SK-N-SH treated with all-trans-retinoic acid at 6 μM for 48 hours (cell line): Measurements from ENCODE around the gene PSMC3IP.

Source experiments
- ATAC-seq: fragments of 200-7000 bp; cut with Tn5 transposase; 3 replicates; pipeline ENCODE4 v1.9.1; 2020; ENCODE audit warnings: mild to moderate bottlenecking, moderate library complexity
- ARNTL ChIP-seq: fragments of 450-650 bp; formaldehyde crosslinking; IDR thresholded peaks from 2 replicates; pipeline ENCODE4 v1.5.0; 2020; ENCODE audit warnings: low read depth, mild to moderate bottlenecking, moderate library complexity, borderline replicate concordance
- BACH2 ChIP-seq: fragments of 250-450 bp; sonication (Bioruptor Pico); IDR thresholded peaks from 2 replicates; pipeline ENCODE4 v1.9.0; 2021; ENCODE audit warnings: mild to moderate bottlenecking, borderline replicate concordance
- CSDC2 ChIP-seq: fragments of 250-450 bp; sonication (Bioruptor Pico); IDR thresholded peaks from 2 replicates; pipeline ENCODE4 v1.5.0; 2020; ENCODE audit warnings: mild to moderate bottlenecking, moderate library complexity
- ESRRG ChIP-seq: fragments of 250-450 bp; sonication (Bioruptor Pico); IDR thresholded peaks from 2 replicates; pipeline ENCODE4 v1.6.1; 2021; ENCODE audit warnings: mild to moderate bottlenecking
- GLIS3 ChIP-seq: fragments of 250-450 bp; sonication (Bioruptor Pico); IDR thresholded peaks from 2 replicates; pipeline ENCODE4 v1.5.0; 2020; ENCODE audit warnings: mild to moderate bottlenecking, moderate library complexity
- ISL1 ChIP-seq: fragments of 250-450 bp; sonication (Bioruptor Pico); IDR thresholded peaks from 2 replicates; pipeline ENCODE4 v2.1.2; 2022; ENCODE audit warnings: mild to moderate bottlenecking, moderate library complexity
- OSR1 ChIP-seq: fragments of 250-450 bp; sonication (Bioruptor Pico); IDR thresholded peaks from 2 replicates; pipeline ENCODE4 v1.8.0; 2022; ENCODE audit warnings: moderate library complexity, mild to moderate bottlenecking, inconsistent platforms
- PATZ1 ChIP-seq: fragments of 250-450 bp; sonication (Bioruptor Pico); IDR thresholded peaks from 2 replicates; pipeline ENCODE4 v1.8.0; 2020; ENCODE audit warnings: mild to moderate bottlenecking, moderate library complexity, borderline replicate concordance
- POU6F1 ChIP-seq: fragments of 250-450 bp; sonication (Bioruptor Pico); IDR thresholded peaks from 2 replicates; pipeline ENCODE4 v1.8.0; 2021; ENCODE audit warnings: low read depth, mild to moderate bottlenecking, moderate library complexity, borderline replicate concordance
- PPARA ChIP-seq: fragments of 250-450 bp; sonication (Bioruptor Pico); IDR thresholded peaks from 2 replicates; pipeline ENCODE4 v1.5.0; 2020; ENCODE audit warnings: mild to moderate bottlenecking, borderline replicate concordance
- RARB ChIP-seq: fragments of 250-450 bp; sonication (Bioruptor Pico); IDR thresholded peaks from 2 replicates; pipeline ENCODE4 v1.8.0; 2021; ENCODE audit warnings: mild to moderate bottlenecking, moderate library complexity
- SNAI2 ChIP-seq: fragments of 250-450 bp; sonication (Bioruptor Pico); IDR thresholded peaks from 2 replicates; pipeline ENCODE4 v1.5.0; 2020; ENCODE audit warnings: mild to moderate bottlenecking, moderate library complexity
- TCF4 ChIP-seq: fragments of 250-450 bp; sonication (Bioruptor Pico); IDR thresholded peaks from 2 replicates; pipeline ENCODE4 v1.8.0; 2021; ENCODE audit warnings: mild to moderate bottlenecking, moderate library complexity, borderline replicate concordance
- TOX ChIP-seq: fragments of 250-450 bp; sonication (Bioruptor Pico); IDR thresholded peaks from 2 replicates; pipeline ENCODE4 v1.8.0; 2021; ENCODE audit warnings: mild to moderate bottlenecking, moderate library complexity, borderline replicate concordance
- ZC3H10 ChIP-seq: fragments of 250-450 bp; sonication (Bioruptor Pico); IDR thresholded peaks from 2 replicates; pipeline ENCODE4 v1.5.1; 2021; ENCODE audit warnings: mild to moderate bottlenecking, moderate library complexity
- ZFP3 ChIP-seq: fragments of 250-450 bp; sonication (Bioruptor Pico); IDR thresholded peaks from 2 replicates; pipeline ENCODE4 v1.5.0; 2020; ENCODE audit warnings: mild to moderate bottlenecking, moderate library complexity
- ZFP30 ChIP-seq: fragments of 450-650 bp; formaldehyde crosslinking; IDR thresholded peaks from 2 replicates; pipeline ENCODE4 v1.5.0; 2022; ENCODE audit warnings: mild to moderate bottlenecking, moderate library complexity
- ZNF565 ChIP-seq: fragments of 450-650 bp; formaldehyde crosslinking; conservative IDR thresholded peaks from 2 replicates; pipeline ENCODE4 v1.5.0; 2020; ENCODE audit warnings: low read depth, mild to moderate bottlenecking, moderate library complexity
- ZNF70 ChIP-seq: fragments of 450-650 bp; formaldehyde crosslinking; IDR thresholded peaks from 2 replicates; pipeline ENCODE4 v1.5.0; 2020; ENCODE audit warnings: mild to moderate bottlenecking, moderate library complexity
- TF ChIP-seq, protein P1 (sequence below): fragments of 250-450 bp; sonication (Bioruptor Pico); IDR thresholded peaks from 2 replicates; pipeline ENCODE4 v1.5.1; 2021; ENCODE audit warnings: mild to moderate bottlenecking, moderate library complexity
- TF ChIP-seq, protein P2 (sequence below): fragments of 250-450 bp; sonication (Bioruptor Pico); IDR thresholded peaks from 2 replicates; pipeline ENCODE4 v1.5.0; 2020; ENCODE audit warnings: mild to moderate bottlenecking, moderate library complexity
- TF ChIP-seq, protein P3 (sequence below): fragments of 250-450 bp; sonication (Bioruptor Pico); IDR thresholded peaks from 2 replicates; pipeline ENCODE4 v1.5.1; 2020; ENCODE audit warnings: low read depth, mild to moderate bottlenecking, moderate library complexity

PSMC3IP gene

DNA sequence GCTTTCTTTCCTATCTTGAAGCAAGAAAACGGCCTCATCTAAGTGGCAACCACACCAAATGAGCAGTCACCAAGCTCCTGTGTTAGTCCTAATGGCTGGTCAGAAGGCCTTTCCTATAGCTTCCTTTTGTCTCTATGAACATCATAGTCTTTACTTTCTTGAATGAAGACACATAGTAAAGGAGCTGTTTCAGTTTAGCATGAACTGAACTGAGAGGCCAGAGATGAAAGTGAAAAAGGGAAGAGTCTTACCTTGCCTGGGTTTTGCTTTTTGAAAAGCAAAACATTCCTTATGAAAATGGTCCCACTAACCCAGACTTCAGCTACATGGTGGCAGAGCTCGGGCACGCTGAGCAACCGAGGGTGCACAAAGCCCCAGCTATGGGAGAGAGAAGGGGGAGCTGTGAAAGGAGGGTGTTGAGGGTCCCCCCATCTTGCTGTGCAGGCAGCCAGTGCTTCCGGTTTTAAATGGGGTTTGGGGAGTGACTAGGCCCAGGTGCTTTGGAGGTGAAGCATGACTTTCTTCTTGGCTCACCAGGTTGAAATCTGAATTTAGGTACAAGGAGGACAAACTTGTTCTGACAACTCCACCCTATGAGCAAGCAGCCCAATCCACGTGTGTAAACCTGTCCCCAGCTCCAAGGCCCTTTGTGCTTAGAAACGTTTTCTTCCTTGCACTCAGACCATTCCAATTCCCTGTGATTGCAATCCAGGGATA is 9.1 kb upstream of the PSMC3IP start:
- TF ChIP-seq PATZ1 (CRISPR knock-in tag) (no peak), POU6F1 (no peak), ZC3H10 (CRISPR knock-in tag) (no peak), TCF4 (no peak), BACH2 (CRISPR knock-in tag) (no peak), RARB (CRISPR knock-in tag) (no peak), GLIS3 (CRISPR knock-in tag) (no peak), ZNF70 (no peak), PPARA (no peak), ARNTL (no peak), ISL1 (CRISPR knock-in tag) (no peak), SNAI2 (CRISPR knock-in tag) (no peak), OSR1 (CRISPR knock-in tag) (no peak), TOX (CRISPR knock-in tag) (no peak), CSDC2 (CRISPR knock-in tag) (no peak), ZFP30 (no peak), ZNF565 (CRISPR knock-in tag) (no peak), ZFP3 (CRISPR knock-in tag) (no peak)
- TF ChIP-seq, protein P1, sequence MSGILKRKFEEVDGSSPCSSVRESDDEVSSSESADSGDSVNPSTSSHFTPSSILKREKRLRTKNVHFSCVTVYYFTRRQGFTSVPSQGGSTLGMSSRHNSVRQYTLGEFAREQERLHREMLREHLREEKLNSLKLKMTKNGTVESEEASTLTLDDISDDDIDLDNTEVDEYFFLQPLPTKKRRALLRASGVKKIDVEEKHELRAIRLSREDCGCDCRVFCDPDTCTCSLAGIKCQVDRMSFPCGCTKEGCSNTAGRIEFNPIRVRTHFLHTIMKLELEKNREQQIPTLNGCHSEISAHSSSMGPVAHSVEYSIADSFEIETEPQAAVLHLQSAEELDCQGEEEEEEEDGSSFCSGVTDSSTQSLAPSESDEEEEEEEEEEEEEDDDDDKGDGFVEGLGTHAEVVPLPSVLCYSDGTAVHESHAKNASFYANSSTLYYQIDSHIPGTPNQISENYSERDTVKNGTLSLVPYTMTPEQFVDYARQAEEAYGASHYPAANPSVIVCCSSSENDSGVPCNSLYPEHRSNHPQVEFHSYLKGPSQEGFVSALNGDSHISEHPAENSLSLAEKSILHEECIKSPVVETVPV (CRISPR knock-in tag), result no peak
- TF ChIP-seq, protein P2, sequence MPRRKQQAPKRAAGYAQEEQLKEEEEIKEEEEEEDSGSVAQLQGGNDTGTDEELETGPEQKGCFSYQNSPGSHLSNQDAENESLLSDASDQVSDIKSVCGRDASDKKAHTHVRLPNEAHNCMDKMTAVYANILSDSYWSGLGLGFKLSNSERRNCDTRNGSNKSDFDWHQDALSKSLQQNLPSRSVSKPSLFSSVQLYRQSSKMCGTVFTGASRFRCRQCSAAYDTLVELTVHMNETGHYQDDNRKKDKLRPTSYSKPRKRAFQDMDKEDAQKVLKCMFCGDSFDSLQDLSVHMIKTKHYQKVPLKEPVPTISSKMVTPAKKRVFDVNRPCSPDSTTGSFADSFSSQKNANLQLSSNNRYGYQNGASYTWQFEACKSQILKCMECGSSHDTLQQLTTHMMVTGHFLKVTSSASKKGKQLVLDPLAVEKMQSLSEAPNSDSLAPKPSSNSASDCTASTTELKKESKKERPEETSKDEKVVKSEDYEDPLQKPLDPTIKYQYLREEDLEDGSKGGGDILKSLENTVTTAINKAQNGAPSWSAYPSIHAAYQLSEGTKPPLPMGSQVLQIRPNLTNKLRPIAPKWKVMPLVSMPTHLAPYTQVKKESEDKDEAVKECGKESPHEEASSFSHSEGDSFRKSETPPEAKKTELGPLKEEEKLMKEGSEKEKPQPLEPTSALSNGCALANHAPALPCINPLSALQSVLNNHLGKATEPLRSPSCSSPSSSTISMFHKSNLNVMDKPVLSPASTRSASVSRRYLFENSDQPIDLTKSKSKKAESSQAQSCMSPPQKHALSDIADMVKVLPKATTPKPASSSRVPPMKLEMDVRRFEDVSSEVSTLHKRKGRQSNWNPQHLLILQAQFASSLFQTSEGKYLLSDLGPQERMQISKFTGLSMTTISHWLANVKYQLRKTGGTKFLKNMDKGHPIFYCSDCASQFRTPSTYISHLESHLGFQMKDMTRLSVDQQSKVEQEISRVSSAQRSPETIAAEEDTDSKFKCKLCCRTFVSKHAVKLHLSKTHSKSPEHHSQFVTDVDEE (CRISPR knock-in tag), result no peak
- no peak for ATAC-seq

GRCh38 chr17:42585353-42585752 is 7.8 kb upstream of the PSMC3IP start:
- TF ChIP-seq SNAI2 (CRISPR knock-in tag) (no peak), TCF4 (no peak), ESRRG (CRISPR knock-in tag) (no peak), ZFP3 (CRISPR knock-in tag) (no peak), OSR1 (CRISPR knock-in tag) (no peak), ZNF70 (no peak)
- TF ChIP-seq, protein P3, sequence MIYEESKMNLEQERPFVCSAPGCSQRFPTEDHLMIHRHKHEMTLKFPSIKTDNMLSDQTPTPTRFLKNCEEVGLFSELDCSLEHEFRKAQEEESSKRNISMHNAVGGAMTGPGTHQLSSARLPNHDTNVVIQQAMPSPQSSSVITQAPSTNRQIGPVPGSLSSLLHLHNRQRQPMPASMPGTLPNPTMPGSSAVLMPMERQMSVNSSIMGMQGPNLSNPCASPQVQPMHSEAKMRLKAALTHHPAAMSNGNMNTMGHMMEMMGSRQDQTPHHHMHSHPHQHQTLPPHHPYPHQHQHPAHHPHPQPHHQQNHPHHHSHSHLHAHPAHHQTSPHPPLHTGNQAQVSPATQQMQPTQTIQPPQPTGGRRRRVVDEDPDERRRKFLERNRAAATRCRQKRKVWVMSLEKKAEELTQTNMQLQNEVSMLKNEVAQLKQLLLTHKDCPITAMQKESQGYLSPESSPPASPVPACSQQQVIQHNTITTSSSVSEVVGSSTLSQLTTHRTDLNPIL (CRISPR knock-in tag), result no peak
- ATAC-seq, result no peak

GRCh38 chr17:42584880-42585279 is 7.4 kb upstream of the PSMC3IP start:
- no peak for TF ChIP-seq BACH2 (CRISPR knock-in tag)
- TF ChIP-seq ZNF70, result no peak
- TF ChIP-seq ZFP3 (CRISPR knock-in tag), result no peak
- no peak for TF ChIP-seq TOX (CRISPR knock-in tag)
- no peak for TF ChIP-seq PATZ1 (CRISPR knock-in tag)
- TF ChIP-seq POU6F1, result no peak
- TF ChIP-seq ARNTL, result no peak
- TF ChIP-seq ZNF565 (CRISPR knock-in tag), result no peak
- no peak for TF ChIP-seq CSDC2 (CRISPR knock-in tag)
- TF ChIP-seq PPARA, result no peak
- no peak for ATAC-seq
